ENCODE results near the gene MESP2.

The MESP2 gene

GRCh38 chr15:89824607-89824867 is 48.4 kb downstream of the MESP2 start:
- Histone ChIP-seq H3K4me3 (no peak overlapping the region), H3K27ac (no peak overlapping the region)
- TF ChIP-seq CTCF (IDR thresholded peaks at IDR 0.05) = no peak

GRCh38 chr15:89825271-89825940 is 49.3 kb downstream of the MESP2 start:
- Histone ChIP-seq H3K27ac (no peak overlapping the region), H3K4me3 (no peak overlapping the region)
- no peak for DNase-seq (ENCODE audit: low spot score)
- no peak for TF ChIP-seq CTCF (IDR thresholded peaks at IDR 0.05)

More at GRCh38 chr15:89824607-89824867, 48.4 kb downstream of the MESP2 start:
- no peak for DNase-seq (ENCODE audit: low spot score)

GRCh38 chr15:89826671-89827655 is 50.8 kb downstream of the MESP2 start:
- Histone ChIP-seq H3K27ac (no peak overlapping the region), H3K4me3 (no peak overlapping the region)
- no peak for TF ChIP-seq CTCF (IDR thresholded peaks at IDR 0.05)

GRCh38 chr15:89827829-89828228 is 51.7 kb downstream of the MESP2 start:
- TF ChIP-seq CTCF (IDR thresholded peaks at IDR 0.05) = no peak
- H3K4me3 ChIP-seq = no peak overlapping the region
- peak overlapping the region in 1 of 2 donors; percentile 76 for H3K27ac ChIP-seq
- no peak for DNase-seq (ENCODE audit: low spot score)

More at GRCh38 chr15:89826671-89827655, 50.8 kb downstream of the MESP2 start:
- no peak for DNase-seq (ENCODE audit: low spot score)

All from coronary artery (tissue), 2 donors.